ENCODE results near the gene PACSIN2.
A peak's percentile ranks its signal among the peaks of the same experiment; 100 is the strongest.

PACSIN2 gene

GRCh38 chr22:42856865-42857704, 157.9 kb downstream of the PACSIN2 start, which contains the start of gene ARFGAP3:
Gene ARFGAP3 (minus strand): TSS chr22:42857273. CDS start chr22:42857182, 91 bp downstream.
- peak; percentile 99 for DNase-seq

GRCh38 chr22:42856179-42856864, 158.6 kb downstream of the PACSIN2 start:
- DNase-seq = peak; percentile 77

GRCh38 chr22:42855721-42856120, 159.2 kb downstream of the PACSIN2 start:
- DNase-seq = no peak

GRCh38 chr22:42855211-42855610, 159.7 kb downstream of the PACSIN2 start:
- no peak for DNase-seq

- DNase-seq = no peak
Observed at GRCh38 chr22:42848941-42849550, 165.9 kb downstream of the PACSIN2 start.

GRCh38 chr22:42847110-42847509, 167.8 kb downstream of the PACSIN2 start:
- DNase-seq = no peak

- no peak for DNase-seq
Observed at GRCh38 chr22:42844756-42845155, 170.2 kb downstream of the PACSIN2 start.

GRCh38 chr22:42842658-42843370, 172.1 kb downstream of the PACSIN2 start:
- DNase-seq = no peak

- DNase-seq = no peak
Observed at GRCh38 chr22:42841444-42841843, 173.5 kb downstream of the PACSIN2 start.

- DNase-seq = no peak
Observed at GRCh38 chr22:42837556-42837955, 177.4 kb downstream of the PACSIN2 start.

GRCh38 chr22:42836026-42836425, 178.9 kb downstream of the PACSIN2 start:
- DNase-seq = no peak

- DNase-seq = no peak
Observed at GRCh38 chr22:42834177-42834949, 180.6 kb downstream of the PACSIN2 start.

GRCh38 chr22:42833104-42833503, 181.8 kb downstream of the PACSIN2 start:
- no peak for DNase-seq

GRCh38 chr22:42831712-42832111, 183.2 kb downstream of the PACSIN2 start:
- no peak for DNase-seq

GRCh38 chr22:42830161-42830560, 184.8 kb downstream of the PACSIN2 start:
- no peak for DNase-seq

GRCh38 chr22:42829302-42829701, 185.6 kb downstream of the PACSIN2 start:
- DNase-seq = no peak

- no peak for DNase-seq
Observed at GRCh38 chr22:42825796-42826195, 189.2 kb downstream of the PACSIN2 start.

- DNase-seq = no peak
Observed at GRCh38 chr22:42821386-42821785, 193.6 kb downstream of the PACSIN2 start.

GRCh38 chr22:42820045-42820763, 194.7 kb downstream of the PACSIN2 start:
- DNase-seq = peak; percentile 30

Measured in right kidney (tissue), 1 donor.